ENCODE measurements around the gene PFN1.

Gene PFN1

GRCh38 chr17:4948166-4948930, at the start of gene PFN1:
TSS of gene PFN1 (minus strand) at chr17:4948530. CDS start at chr17:4948394, 136 bp downstream.
- DNase-seq: peak; percentile 52

GRCh38 chr17:4997302-4998026, 49.1 kb upstream of the PFN1 start, which contains the start of the genes INCA1 and KIF1C:
TSS of gene INCA1 (minus strand) at chr17:4997522. CDS start at chr17:4994437, 3,085 bp downstream.
TSS of gene KIF1C (plus strand) at chr17:4997950. CDS start at chr17:5000247, 2,297 bp downstream.
- DNase-seq: peak; percentile 77

DNA sequence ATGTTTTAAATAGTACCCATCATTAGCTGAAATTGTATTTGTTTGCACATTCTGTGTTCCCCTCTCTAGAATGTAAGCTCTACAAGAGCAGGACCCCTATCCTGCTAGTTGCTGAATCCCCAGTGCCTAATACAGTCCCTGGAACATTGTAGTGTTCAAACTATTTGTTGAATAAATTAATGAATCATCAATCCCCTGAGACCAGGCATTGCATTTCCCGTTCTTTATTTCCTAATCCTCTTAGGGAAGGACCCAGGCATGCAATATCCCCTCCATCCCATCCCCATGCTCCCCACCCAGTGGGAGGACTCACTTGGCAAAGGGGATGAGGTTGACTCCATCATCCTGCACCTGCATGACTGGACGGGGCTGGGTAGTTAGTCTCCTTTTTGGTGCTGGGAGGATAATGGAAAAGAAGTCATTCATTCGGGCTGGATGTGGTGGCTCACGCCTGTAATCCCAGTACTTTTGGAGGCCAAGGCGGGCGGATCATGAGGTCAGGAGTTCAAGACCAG, 45.8 kb upstream of the PFN1 start:
- DNase-seq: no peak

GRCh38 chr17:4987767-4988567, 39.6 kb upstream of the PFN1 start:
- DNase-seq: peak; percentile 17

DNA sequence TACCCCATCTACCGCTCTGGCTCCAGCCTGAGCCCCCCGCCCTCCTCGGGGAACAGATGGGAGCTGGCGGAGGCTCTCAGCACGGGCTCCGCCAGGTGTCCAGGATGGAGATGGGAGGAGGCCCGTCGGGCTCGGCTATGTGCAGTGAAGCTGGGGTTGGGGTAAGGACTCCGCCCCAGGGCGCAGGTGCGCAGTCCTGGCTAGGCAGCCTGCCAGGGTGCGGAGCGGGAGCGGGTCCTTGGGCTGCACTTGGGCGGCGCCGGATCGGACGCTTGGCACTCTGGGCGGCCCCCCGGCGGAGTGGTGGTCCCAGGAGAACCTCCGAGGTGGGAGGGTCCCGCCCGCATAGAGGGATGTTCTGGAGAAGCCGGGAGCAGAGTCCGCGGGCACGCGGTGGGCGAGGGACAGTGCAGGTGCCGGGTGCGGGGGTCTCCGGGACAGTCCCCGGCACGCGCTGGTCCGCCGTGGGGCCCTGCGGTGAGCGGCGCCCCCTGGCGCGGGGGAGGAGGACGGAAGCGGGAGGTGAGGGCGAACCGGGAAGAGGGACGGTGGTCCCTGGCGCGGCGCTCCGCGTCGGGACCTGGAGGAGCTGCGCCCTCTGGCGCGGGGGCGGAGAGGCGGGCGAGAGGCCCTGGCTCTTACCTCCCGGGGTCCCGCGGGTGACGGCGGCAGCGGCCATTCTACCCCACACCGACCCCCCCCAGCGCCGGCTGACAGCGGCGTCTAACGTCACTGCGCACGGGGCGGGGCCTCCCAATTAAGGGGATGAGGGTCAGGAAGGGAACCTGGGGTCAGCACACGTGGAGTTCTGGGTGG, 38.8 kb upstream of the PFN1 start, which contains the start of gene CAMTA2:
CAMTA2 (minus strand) TSS at position 725 of the 816 bp plus-strand sequence. CDS start 1,453 bp downstream, outside the sequence.
- peak; percentile 69 for DNase-seq

DNA sequence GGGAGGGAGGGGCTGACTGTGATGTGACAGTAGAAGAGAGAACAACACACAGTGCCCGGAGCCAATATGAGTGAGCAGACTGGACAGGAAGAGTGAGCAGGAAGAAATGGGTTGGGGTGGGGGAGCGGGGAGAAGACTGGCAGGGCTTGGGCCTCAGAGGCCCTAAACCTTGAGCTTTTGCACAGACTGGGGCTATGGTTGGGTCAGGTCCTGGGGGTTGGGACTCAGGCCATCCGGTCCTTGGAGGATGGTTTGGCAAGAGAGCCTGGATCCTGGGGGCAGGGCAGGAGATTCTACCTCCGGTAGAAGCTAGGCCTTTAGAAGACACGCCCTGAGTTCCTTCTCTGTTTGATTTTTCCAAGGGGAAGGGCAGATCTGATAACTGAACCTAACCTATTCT, 38.1 kb upstream of the PFN1 start:
- no peak for DNase-seq

- no peak for DNase-seq
Observed at GRCh38 chr17:4982305-4982704, 34.0 kb upstream of the PFN1 start.

DNA sequence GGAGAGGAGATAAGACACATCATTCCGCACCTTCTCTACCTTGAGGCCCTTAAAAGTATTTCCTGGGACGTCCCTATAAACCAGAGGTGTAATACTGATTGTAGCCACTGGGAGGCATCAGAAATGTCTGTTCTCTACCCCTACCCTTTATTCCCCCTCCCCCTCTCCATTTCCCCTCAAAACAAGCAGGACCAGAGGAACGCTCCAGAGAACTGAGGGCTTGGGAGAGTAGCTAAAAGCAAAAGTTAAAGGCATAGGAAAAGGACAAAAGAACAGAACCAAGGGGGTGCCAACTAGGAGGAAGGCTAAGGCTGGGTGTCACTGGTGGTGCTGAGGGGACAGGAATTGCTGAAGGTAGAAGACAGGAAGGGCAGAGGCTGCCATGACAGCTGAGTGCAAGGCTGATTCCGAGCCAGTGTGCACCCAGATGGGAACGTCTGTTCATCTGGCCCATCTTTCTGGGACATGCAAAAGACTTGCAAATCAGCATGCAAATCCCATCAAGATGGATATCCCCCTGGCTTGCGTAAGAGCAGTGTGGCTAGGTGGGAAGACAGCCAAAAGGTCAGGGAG, 32.4 kb upstream of the PFN1 start:
- DNase-seq: no peak

- no peak for DNase-seq
Observed at GRCh38 chr17:4978726-4979125, 30.4 kb upstream of the PFN1 start.

- no peak for DNase-seq
Observed at GRCh38 chr17:4974115-4974670, 25.9 kb upstream of the PFN1 start.

- DNase-seq: no peak
Observed at GRCh38 chr17:4973256-4974114, 25.2 kb upstream of the PFN1 start.

DNA sequence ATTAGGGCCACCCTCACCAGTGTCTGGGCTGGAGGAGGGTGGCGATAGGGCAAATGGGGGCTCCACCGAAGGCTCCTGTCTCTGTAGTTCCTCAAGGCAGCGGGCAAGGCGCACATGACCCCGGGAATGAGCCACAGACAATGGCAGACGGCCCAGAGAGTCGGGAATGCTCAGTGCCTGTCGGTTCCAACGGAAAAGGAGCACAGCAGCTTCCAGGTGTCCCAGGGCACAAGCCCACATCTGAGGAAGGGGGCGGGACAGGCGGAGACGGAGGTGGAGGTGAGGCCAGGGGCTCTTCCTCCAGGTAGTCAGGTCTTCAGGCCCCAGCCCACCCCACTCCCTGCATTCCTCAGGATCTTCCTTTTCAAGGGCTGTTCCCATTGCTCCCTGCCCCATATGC, 24.4 kb upstream of the PFN1 start:
- no peak for DNase-seq

DNA sequence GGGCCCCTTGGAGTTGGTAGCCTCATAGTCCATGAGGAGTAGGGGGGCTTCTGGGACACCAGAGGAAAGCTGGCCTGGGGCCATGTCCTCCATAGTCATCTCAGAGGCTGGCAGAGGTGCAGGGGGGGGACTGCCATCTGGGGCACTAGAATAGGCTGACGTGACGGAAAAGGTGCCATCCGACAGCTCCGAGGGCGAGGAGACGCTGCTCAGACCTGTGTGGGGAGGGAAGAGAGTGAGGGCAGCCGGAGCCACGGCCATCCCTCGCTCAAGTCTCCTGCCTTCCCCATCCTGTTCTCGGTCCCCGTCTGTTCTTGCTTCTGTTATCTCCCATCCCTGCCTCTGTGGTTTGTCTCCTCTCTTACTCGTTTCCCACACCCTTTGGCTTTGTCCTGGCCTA, 24.0 kb upstream of the PFN1 start:
- DNase-seq: no peak

- DNase-seq: no peak
Observed at GRCh38 chr17:4971826-4972225, 23.5 kb upstream of the PFN1 start.

DNA sequence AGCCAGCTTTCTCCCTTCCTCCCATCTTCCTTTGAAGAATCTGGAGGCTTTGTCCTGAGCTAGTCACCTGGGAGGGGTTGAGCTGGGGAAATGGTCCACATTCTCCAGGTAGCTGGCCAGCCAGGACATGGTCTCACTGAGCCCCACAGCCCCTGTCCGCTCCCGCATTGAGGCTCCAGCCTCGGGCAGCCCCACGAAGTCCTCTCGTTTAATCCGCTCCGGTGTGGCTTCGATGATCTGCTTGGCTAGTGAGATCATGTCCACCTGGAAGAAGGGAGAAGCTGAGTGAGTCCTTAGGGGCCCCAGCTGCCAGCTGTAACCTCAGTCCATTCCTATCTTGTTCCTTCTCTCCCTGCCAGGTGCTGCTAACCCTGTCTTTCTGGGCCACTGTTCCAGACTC, 21.9 kb upstream of the PFN1 start:
- DNase-seq: no peak

DNA sequence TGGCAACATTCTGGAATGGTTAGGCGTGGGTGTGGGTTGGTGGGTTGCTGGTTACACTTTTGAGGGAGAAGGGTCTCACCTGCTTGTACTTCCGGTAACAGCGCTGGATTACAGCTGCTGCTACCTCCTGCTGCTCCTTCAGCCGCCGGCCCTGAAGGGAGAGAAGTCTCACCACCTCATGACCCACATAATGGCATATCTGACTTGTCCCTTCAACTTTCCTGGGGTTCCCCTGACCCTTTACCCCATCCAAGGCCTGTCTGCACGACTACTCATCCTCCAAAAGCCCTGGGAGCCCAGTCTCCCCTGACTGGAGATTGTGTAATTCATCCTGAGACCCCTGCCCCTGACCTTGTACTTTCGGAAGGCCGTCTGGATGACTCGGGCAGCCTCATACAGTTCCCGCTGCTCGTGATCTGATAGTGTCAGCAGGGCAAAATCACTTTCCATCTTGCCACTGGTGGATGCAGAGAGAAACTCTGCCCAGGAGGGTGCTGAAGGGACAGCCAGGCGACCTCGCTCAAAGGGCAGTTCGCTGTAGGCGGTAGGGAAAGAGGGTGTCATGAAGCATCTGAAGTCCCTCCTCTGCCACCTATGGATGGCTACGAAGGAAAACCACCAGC, 21.3 kb upstream of the PFN1 start:
- no peak for DNase-seq

- peak; percentile 25 for DNase-seq
Observed at GRCh38 chr17:4969047-4969550, 20.8 kb upstream of the PFN1 start.

- peak; percentile 12 for DNase-seq
Observed at GRCh38 chr17:4968486-4969046, 20.2 kb upstream of the PFN1 start.
